GM12878 (cell line): ENCODE measurements around the gene PEX12.

ENCODE experiments used
- ATF2 ChIP-seq: IDR thresholded peaks from 2 replicates; pipeline ENCODE4 v1.6.1; 2012; ENCODE audit warnings: low read length, inconsistent platforms
- CTCF ChIP-seq, 3 experiments: IDR thresholded peaks in 2 of 3; conservative IDR thresholded peaks in 1 of 3; 2 replicates each; pipeline ENCODE4 v1.5.1; 2011; ENCODE audit warnings: low read depth in 3 of 3, low read length in 3 of 3, mild to moderate bottlenecking in 3 of 3, control low read depth in 2 of 3, moderate library complexity in 2 of 3, inconsistent platforms in 1 of 3, mixed read lengths in 1 of 3; ENCODE audit not compliant: control insufficient read depth in 2 of 3, insufficient read depth in 1 of 3; ENCODE audit errors: extremely low read depth in 1 of 3
- EP300 ChIP-seq, 2 experiments: fragments of 150-350 bp in 1 of 2; IDR thresholded peaks; 2 replicates each; pipeline ENCODE4 v1.6.1; 2011 to 2012; ENCODE audit warnings: low read depth in 2 of 2, low read length in 2 of 2, borderline replicate concordance in 1 of 2, improper control_type of control experiment in 1 of 2, inconsistent platforms in 1 of 2; ENCODE audit not compliant: control insufficient read depth in 1 of 2
- EZH2 ChIP-seq: IDR thresholded peaks from 2 replicates; pipeline ENCODE4 v1.6.1; 2012; ENCODE audit warnings: low read depth, mild to moderate bottlenecking, control low read depth, inconsistent platforms, low read length, borderline replicate concordance; ENCODE audit not compliant: control insufficient read depth
- JUND ChIP-seq: IDR thresholded peaks from 2 replicates; pipeline ENCODE4 v1.6.1; 2012; ENCODE audit warnings: low read depth, mild to moderate bottlenecking, low read length, improper control_type of control experiment, moderate library complexity
- MAX ChIP-seq: IDR thresholded peaks from 2 replicates; pipeline ENCODE4 v1.6.1; 2012; ENCODE audit warnings: low read depth, low read length, improper control_type of control experiment
- NR2C2 ChIP-seq: IDR thresholded peaks from 2 replicates; pipeline ENCODE4 v1.6.1; 2011; ENCODE audit warnings: borderline replicate concordance, low read depth; ENCODE audit not compliant: control insufficient read depth, insufficient read length
- POLR2A ChIP-seq: IDR thresholded peaks from 2 replicates; pipeline ENCODE4 v1.6.1; 2011; ENCODE audit warnings: low read depth, mild to moderate bottlenecking, low read length
- ZNF207 ChIP-seq: fragments of 450-650 bp; IDR thresholded peaks from 2 replicates; pipeline ENCODE4 v1.6.1; 2014; ENCODE audit warnings: antibody characterized with exemption, mild to moderate bottlenecking, borderline replicate concordance

- no peak for TF ChIP-seq ATF2
- TF ChIP-seq NR2C2 = no peak
- no peak for TF ChIP-seq JUND
- TF ChIP-seq EP300 (IDR thresholded peaks at IDR 0.05; ENCODE audit: borderline replicate concordance in 1 of 2, control insufficient read depth in 1 of 2, low read depth in 2 of 2, low read length in 2 of 2) = no peak
- no peak for TF ChIP-seq CTCF (IDR thresholded peaks at IDR 0.05 in 2 of 3, conservative IDR thresholded peaks at IDR 0.05 in 1 of 3; ENCODE audit: control insufficient read depth in 2 of 3, extremely low read depth in 1 of 3, insufficient read depth in 1 of 3, low read depth in 3 of 3, low read length in 3 of 3)
- no peak for TF ChIP-seq MAX
- no peak for TF ChIP-seq EZH2
- no peak for TF ChIP-seq ZNF207
- TF ChIP-seq POLR2A = no peak
These were observed 9.0 kb downstream of the PEX12 start for GRCh38 chr17:35569405-35569804.
